ENCODE results near the gene ASXL1. TPM values are rescaled to one million over a fixed set of nuclear protein-coding genes. Genes with fewer than 3 reads are reported as not detected.

Gene ASXL1
- total RNA-seq, 2 experiments from 2014 or later = 155 to 162 TPM

Other genes with a start within 250 kb of the ASXL1 start
- 10 to 100 TPM; 37.9 to 39.1 TPM for gene TM9SF4, start 248.6 kb upstream of the ASXL1 start, total RNA-seq
- gene PLAGL2, start 150.6 kb upstream of the ASXL1 start, total RNA-seq = 10 to 100 TPM; 63.3 to 64.9 TPM
- gene POFUT1, start 150.5 kb upstream of the ASXL1 start, total RNA-seq = 10 to 100 TPM; 37.1 to 38.9 TPM
- gene KIF3B, start 80.7 kb upstream of the ASXL1 start, total RNA-seq = 10 to 100 TPM; 27.4 to 27.6 TPM
- 10 to 100 TPM; 24.8 to 29.2 TPM for gene NOL4L, start 227.0 kb downstream of the ASXL1 start, total RNA-seq

Measured in activated naive CD4-positive, alpha-beta T cell treated with anti-CD3 and anti-CD28 coated beads for 36 hours (primary cell).